Measurements from ENCODE around the gene ANTXR1.

Gene ANTXR1

GRCh38 chr2:69097891-69098655 lies 85.1 kb downstream of the ANTXR1 start:
- DNase-seq (ENCODE audit: low spot score), result no peak

- no peak for DNase-seq (ENCODE audit: low spot score)
Measured at GRCh38 chr2:69099541-69099940, 86.6 kb downstream of the ANTXR1 start.

GRCh38 chr2:69100220-69100723 lies 87.3 kb downstream of the ANTXR1 start:
- no peak for DNase-seq (ENCODE audit: low spot score)

DNA sequence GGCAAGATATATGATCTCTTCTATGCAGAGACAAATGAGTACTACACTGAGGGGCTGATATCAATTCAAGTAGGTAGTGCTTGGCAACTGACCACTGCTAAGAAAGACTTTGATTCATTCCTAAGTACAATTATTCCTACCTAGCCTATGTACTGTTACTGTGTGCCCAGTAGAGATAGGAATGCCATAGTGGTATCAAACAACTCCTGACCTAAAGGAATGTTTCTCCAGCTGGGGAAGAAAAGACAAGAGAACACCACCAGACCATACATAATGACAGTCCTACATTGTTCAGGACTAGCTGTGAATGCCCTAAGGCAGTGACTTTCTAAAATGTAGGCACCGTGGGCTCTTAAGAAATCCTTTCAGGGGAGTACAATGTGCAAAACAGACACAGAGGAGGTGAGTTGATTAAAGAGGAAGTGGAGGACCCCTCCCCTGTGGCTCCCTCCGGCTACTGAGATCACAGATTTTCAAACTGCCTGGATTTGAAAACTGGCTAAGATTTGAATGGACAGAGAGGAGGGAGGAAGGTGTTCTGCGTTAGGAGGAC lies 89.1 kb downstream of the ANTXR1 start:
- no peak for DNase-seq (ENCODE audit: low spot score)

- DNase-seq (ENCODE audit: low spot score), result no peak
Measured at GRCh38 chr2:69103419-69103818, 90.4 kb downstream of the ANTXR1 start.

GRCh38 chr2:69104261-69104660 lies 91.3 kb downstream of the ANTXR1 start:
- DNase-seq (ENCODE audit: low spot score), result no peak

DNA sequence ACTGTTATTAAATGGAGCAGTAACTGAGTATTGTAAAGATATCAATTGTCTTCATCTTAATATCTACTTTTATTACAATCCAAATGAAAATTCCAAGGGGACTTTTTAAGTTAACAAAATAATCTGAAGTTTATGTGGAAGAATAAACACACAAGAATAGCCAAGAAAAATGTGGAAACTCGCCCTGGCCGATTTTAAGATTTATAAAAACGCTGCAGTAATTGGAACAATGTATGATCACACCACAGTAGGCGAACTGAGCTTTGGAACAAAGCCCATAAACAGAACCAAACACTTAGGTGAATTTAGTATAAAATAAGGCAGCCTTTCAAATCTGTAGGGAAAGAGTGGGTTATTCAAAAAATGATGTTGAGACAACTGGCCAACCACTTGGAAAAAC lies 96.3 kb downstream of the ANTXR1 start:
- DNase-seq (ENCODE audit: low spot score), result no peak

DNA sequence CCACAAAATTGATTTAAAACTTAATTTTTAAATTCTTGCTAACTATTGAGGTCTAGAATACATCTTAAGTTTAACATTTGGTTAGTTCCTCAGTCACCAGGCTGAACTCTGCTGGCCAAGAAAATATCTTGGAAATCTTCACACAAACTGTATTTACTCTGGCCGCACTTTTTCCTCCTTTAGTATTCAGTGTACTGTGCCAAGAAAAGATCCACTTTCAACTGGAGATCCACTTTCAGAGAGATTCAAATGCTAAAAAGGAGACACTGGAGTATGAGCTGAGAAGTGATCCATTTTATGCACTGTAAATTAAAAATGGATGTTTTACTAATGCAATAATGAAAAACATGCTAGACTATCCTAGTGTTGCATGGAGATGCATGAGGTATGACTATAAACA lies 98.1 kb downstream of the ANTXR1 start:
- DNase-seq (ENCODE audit: low spot score), result no peak

DNA sequence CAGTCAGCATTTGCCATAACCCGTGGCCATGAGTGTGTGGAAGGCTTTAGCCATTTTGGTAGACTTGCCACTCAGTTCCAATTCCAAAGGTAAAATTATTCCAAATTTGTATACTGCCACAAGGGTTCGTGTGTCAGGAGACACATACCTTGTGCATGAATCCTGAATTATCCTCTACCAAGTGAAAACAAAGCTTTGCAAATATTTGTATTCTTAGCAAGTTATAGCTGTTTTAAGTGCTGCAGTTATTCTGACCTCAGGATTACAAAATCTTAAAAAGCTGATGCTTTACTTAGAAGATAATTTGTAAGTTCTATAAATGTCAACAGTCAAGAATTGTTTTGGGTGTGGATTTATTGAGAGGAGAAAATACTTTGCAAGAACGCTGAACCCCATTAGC lies 100.6 kb downstream of the ANTXR1 start:
- DNase-seq (ENCODE audit: low spot score), result no peak

DNA sequence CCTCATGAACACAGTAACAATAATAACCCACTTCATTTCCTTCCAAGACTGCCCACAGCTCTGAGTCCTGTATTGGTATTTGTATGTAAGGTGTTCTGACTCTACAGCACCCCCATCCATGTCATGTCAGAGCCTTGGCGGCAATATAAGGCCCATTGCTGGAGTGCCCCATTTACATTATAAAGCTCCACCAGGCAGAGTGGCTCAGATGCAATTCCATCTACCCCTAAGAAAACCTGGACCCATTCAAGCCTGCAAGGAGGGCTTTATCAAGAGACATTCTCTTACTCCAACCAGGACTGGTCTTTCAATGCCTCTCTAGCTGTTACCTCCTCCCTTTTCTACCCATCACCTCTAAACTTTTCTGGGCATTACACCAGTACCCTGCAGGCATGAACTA lies 101.6 kb downstream of the ANTXR1 start:
- DNase-seq (ENCODE audit: low spot score), result no peak

- DNase-seq (ENCODE audit: low spot score), result no peak
Measured at GRCh38 chr2:69116438-69116837, 103.5 kb downstream of the ANTXR1 start.

GRCh38 chr2:69118609-69119008 lies 105.6 kb downstream of the ANTXR1 start:
- DNase-seq (ENCODE audit: low spot score), result no peak

- no peak for DNase-seq (ENCODE audit: low spot score)
Measured at GRCh38 chr2:69119104-69119894, 106.3 kb downstream of the ANTXR1 start.

DNA sequence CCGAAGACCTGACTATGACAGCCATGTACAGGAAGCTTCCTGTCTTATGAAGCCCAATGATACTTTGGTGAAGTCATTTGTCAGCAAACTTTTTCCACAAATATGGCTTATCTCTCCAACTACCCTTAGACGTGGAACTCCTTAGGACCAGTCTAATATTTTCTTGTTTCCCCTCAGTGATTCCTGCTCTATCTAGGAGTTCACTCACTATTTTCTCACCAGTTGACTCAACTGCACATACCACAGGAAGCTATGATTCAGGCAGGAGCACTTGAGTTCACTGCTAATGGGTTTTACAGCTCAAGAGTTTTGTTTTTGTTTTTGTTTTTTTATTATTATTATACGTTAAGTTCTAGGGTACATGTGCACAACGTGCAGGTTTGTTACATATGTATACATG lies 109.3 kb downstream of the ANTXR1 start:
- DNase-seq (ENCODE audit: low spot score), result no peak

DNA sequence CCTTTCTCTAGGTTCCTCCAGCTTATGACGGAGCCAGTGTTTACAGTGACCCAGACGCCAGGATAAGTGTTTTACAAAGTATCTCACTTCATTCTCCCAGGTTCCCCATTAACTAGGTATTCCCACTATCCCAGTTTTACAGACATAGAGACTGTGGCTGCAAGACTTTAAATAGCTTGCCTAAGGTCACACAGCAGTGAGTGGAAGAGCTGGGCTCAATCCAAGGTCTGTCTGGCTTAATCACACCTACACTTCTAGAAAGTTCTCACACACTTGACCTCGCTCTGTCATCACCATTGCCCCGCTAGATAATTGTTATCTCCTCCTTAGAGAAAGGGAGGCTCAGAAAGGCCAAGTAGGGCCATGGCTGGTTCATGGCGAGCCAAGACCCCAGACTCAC lies 110.2 kb downstream of the ANTXR1 start:
- no peak for DNase-seq (ENCODE audit: low spot score)

- no peak for DNase-seq (ENCODE audit: low spot score)
Measured at GRCh38 chr2:69124343-69124742, 111.4 kb downstream of the ANTXR1 start.

DNA sequence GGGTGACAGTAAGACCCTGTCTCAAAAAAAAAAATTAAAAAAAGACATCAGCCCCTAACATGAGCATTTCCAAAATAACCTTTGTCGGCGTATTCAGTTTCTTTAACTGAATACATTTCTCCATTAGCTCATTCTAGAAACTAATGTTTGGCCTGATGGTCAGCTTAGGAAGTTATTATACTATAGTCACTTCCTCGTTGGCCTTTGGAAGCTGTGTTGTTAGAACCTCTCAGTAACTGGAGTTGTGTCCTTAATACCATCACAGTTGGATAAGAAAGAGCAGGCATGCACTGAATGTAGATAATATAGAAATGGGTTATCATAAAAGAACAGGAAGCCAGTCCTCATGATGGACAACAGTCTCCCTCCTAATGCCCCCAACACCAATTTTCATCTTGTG lies 112.8 kb downstream of the ANTXR1 start:
- no peak for DNase-seq (ENCODE audit: low spot score)

DNA sequence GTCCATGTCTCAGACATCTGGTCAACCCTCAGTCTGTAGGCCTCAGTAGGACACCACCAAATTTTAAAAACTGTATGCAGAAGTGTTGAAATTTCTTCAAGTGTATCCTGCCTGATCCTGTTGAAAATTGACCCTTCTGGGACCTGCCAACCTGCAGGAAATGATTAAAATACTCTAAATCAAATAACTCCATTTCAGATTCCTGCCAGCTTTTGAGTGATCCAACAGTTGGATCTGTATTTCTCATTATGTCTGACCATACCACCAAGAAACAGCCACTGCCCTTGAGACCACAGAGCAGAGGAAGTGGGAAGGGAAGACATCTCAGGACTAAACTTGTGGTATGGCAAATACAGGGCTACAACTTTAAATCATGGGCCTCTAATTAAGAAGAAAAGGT lies 113.4 kb downstream of the ANTXR1 start:
- no peak for DNase-seq (ENCODE audit: low spot score)

GRCh38 chr2:69131452-69131851 lies 118.5 kb downstream of the ANTXR1 start:
- DNase-seq (ENCODE audit: low spot score), result no peak

DNA sequence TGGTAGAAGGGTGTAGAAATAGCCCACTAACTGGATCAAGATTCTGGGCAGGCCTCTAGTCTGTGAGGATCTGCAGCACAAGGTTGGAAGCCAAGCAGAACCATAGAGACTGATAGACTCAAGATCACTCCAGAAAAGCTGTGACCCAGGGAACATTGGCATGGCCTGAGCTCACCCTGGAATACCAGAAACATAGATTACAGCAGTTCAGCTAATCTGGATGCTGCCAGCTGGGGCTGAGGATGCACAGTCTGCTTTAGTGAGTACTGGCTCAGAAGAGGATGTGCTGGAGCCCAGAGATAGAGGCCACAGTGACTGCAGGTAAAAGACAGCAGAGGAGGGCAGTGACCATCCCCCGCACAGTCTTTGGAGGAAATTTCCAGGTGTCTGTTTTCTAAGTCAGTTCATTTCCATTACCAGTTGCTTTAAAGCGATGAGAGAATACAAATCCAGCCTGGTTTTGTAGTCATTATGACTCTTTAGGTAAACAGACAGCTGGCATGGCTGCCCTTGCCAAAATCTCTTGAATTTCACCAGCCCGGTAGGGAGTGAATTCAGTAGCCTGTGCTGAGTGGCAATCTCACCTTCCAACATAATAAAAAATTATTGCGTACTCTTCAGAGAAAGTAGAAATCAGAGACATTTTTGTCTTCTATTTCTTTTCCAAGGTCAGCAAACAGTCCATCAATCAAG lies 119.2 kb downstream of the ANTXR1 start:
- DNase-seq (ENCODE audit: low spot score), result no peak

GRCh38 chr2:69132960-69133590 lies 120.1 kb downstream of the ANTXR1 start:
- no peak for DNase-seq (ENCODE audit: low spot score)

- no peak for DNase-seq (ENCODE audit: low spot score)
Measured at GRCh38 chr2:69133898-69134297, 120.9 kb downstream of the ANTXR1 start.
